Erythroblast (primary cell): Measurements from ENCODE around the gene HBA2.
"Not testable (repeated sequence)": the region's sequence is repeated elsewhere in the genome, so short reads cannot be mapped to it uniquely, and the experiment has no call there.

Experiments used
- GATA1 ChIP-seq: IDR thresholded peaks from 2 replicates; pipeline ENCODE4 v1.6.1; 2011; ENCODE audit warnings: low read depth, mild to moderate bottlenecking, control low read depth, low read length, moderate library complexity
- POLR2A ChIP-seq: IDR thresholded peaks from 2 replicates; pipeline ENCODE4 v1.6.1; 2011; ENCODE audit warnings: mild to moderate bottlenecking, low read length

DNA sequence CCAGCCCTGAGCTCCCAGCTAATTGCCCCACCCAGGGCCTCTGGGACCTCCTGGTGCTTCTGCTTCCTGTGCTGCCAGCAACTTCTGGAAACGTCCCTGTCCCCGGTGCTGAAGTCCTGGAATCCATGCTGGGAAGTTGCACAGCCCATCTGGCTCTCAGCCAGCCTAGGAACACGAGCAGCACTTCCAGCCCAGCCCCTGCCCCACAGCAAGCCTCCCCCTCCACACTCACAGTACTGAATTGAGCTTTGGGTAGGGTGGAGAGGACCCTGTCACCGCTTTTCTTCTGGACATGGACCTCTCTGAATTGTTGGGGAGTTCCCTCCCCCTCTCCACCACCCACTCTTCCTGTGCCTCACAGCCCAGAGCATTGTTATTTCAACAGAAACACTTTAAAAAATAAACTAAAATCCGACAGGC lies 2.6 kb upstream of the HBA2 start:
- peak; percentile 34 for TF ChIP-seq POLR2A
- TF ChIP-seq GATA1 = not testable (repeated sequence)
